NT2/D1 (cell line): Measurements from ENCODE around the gene ATP2C1.

Source experiments
- YY1 ChIP-seq: IDR thresholded peaks from 2 replicates; pipeline ENCODE4 v1.6.1; 2011; ENCODE audit not compliant: insufficient read length, insufficient read depth
- ZNF274 ChIP-seq: IDR thresholded peaks from 2 replicates; pipeline ENCODE4 v1.6.1; 2011; ENCODE audit warnings: mild to moderate bottlenecking, low read depth, low read length

DNA sequence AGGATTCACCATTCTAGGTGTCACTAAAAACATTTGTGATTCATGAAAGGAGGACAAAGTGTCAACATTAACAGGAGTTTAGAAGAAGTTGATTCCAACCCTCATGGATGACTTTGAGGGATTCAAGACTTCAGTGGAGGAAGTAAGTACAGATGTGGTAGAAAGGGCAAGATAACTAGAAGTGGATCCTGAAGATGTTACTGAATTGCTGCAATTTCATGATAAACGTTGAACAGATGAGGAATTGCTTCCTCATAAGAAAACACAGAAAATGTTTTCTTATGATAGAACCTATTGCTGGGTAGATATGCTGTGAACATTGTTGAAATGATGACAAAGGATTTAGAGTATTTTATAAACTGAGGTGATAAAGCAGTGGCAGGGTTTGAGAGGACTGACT lies 23.5 kb upstream of the ATP2C1 start:
- TF ChIP-seq YY1 = no peak
- no peak for TF ChIP-seq ZNF274
